Inflammatory macrophage treated with lipopolysaccharide for 1 hour (primary cell): ENCODE measurements around the gene NCBP3.
"Not testable (repeated sequence)": the region's sequence is repeated elsewhere in the genome, so short reads cannot be mapped to it uniquely, and the experiment has no call there.

Source experiments
- DNase-seq, 2 donors: peaks; one replicate each; pipeline ENCODE4 v3.0.0-alpha.2; 2020 to 2022

NCBP3 gene

DNA sequence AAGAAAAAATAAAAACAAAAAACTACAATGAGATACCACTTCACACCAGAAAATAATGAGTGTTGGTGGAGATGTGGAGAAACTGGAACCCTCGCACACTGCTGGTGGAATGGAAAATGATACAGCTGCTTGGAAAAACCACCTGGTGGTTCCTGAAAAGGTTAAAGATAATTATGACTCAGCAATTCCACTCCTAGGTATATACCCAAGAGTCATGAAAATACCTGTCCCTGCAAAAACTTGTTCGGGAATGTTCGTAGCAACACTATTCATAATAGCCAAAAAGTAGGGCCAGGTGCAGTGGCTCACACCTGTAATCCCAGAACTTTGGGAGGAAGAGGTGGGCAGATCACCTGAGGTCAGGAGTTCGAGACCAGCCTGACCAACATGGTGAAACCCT lies 36.9 kb downstream of the NCBP3 start:
- DNase-seq, result no peak

DNA sequence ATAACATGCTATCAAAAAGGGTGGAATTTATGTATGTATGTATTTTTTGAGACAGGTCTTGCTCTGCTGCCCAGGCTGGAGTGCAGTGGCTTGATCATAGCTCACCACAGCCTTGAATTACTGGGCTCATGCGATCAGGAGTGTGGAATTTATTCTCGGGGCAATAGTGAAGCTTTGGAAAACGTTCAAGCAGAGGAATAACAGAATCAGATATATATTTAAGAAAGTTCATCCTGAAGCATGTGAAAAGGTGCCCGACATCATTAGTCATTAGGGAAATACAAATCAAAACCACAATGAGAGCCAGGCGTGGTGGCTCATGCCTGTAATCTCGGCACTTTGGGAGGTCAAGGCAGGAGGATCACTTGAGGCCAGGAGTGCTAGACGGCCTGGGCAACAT lies 37.3 kb downstream of the NCBP3 start:
- DNase-seq, result no peak

DNA sequence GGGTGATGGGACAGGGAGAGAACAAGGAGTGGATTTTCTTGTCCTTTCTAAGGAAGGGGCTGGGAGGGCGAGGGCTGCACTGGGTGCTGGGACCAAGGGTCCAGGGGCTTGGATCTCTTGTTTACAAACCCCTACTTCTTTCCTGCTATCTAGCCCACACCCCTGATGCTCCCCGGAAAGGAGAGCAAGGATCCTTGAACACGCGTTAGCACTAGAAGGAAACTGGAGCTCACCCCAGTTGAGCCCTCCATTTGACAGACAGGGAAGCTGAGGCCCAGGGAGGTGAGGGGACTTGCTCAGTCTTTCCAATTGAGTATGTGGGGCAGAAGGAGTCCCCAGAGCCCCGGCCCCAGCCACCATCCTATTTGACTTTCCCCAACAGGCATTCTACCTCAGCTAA lies 40.5 kb downstream of the NCBP3 start:
- DNase-seq, result no peak

GRCh38 chr17:3804503-3804931 lies 41.5 kb downstream of the NCBP3 start:
- peak in 1 of 2 donors; percentile 37 for DNase-seq

DNA sequence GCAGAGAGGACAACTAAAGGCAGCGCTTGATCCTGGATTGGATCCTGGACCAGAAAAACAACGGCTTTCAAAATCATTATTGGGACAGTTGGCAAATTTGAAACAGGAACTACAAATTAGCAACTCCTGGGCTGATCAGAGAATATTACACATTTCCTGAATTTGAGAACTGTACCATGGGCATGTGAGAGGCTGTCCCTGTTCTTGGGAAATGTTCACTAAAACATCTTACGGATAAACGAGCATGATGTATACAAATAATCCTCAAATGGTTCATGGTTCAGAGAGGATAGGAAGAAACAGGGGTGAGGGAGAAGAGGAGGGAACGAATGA lies 42.8 kb downstream of the NCBP3 start:
- peak; percentile 70 to 79 for DNase-seq

DNA sequence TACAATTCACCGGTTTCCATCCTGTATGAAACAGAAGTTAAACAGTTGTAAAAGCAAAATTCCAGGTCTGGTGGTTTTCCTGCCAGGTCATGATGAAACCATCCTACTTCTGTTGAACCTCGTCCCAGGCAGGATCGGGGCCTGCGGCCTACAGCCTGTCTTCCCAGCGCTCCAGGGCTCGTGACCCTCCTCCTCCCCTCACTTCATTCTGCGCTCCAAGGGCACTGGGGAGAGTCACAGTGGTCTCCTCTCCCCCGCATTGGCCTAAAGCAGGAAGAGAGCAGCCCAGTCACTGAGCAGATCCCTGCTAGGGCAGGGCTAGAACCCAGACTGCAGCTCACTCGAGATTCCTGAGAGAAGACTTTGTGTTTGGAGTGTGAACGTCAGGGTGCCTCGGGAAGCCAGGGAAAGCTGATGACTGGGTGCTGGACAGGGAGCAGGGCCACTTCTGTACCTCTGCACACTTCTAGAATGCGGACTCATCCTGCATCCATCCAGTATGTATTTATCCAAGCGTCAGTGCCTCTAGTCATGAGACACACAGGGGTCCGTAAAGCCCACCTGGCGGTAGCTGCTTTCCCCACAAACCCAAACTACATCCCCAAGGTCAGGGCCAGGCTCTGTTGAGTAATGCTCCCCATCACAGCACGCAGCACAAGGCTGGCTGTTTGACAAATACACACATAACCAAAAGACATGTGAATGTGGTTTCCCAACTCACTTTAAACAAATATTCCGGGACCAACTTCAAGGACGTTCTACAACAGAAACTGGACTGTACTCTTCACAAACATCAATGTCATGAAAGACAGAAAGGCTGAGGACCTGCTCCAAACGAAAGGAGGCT lies 43.4 kb downstream of the NCBP3 start:
- peak; percentile 53 to 63 for DNase-seq

DNA sequence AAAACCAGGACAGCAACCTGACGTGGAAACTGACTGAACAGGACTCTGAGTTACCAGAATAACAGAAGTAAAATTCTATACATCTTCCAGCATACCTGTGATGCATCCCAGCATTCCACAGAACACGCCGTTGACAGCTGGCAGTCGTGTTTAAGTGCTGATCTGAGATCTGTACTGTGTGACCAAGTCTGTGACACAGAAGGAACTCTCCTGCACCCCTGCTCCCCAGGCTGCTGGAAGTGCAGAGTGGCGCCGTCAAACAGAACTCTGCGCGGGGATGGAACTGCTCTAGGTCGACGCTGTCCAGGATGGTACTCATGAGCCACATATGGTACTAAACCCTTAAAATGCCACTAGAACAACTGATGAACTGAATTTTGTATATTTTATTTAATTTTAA lies 44.3 kb downstream of the NCBP3 start:
- no peak for DNase-seq

DNA sequence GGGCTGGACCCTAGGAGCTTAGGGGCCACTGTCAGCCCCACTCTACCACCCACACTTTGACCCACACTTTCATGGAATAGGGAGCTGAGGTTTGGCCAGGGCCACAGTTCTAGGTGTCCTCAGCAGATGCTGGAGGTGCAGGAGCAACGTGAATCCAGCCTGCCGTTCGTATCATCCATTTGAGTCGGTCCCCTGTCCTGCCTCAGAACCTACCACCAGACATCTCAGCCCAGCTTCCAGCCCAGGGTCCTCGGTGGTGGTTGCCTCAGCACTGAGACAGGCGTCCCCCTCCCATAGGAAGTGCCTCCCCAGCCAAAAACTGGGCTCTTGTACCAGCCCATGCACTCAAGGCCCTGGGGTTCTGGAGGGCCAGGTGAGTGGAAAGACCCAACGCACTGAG lies 44.7 kb downstream of the NCBP3 start:
- no peak for DNase-seq

DNA sequence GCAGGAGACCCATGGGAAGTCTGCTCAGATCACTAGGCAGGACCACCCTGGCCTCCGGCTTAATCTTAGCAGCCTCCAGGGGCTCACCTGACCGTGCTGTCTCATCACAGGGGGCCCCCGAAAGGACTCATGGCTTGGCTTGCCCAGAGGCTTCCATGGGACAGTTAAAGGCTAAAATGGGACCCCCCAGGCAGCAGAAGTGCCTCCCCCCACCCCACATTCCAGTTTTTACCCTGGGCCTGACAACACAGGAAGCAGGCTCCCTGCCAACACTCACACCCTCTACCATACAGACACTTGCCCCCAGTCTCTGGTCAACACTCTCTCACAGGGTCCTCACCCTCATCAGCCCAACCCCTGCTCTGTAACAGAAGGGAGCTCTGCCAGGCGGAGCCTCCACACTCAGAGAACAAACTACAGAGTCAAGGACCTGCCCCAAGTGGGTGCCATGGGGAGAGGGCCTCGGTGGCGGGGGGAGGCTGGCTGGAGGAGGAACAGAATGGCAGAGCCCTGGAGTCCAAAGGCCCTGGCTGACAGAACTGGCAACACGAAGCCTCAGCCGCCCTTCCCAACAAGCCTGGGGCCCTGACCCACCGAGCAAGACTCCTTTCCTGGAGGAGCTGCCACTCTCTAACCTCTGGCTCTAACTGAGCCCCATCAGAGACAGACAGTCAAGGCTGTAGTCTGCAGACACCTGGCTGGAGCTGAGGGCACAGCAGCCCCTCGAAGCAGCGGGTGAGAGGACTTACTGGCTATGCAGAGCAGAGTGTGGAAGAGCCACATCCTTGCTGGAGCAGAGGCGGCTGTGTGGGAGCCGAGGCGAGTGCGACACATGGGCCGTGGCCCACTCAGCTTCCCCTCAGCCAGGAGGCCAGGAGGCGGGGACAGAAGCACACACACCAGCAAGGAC lies 45.4 kb downstream of the NCBP3 start, which contains the start of gene ITGAE:
Gene ITGAE (minus strand): TSS at position 827 of the 910 bp plus-strand sequence. CDS start 44 bp downstream, at position 783.
- peak; percentile 16 to 28 for DNase-seq

GRCh38 chr17:3799181-3799945 lies 46.7 kb downstream of the NCBP3 start:
- DNase-seq, result peak in 1 of 2 donors; percentile 22

GRCh38 chr17:3798273-3799180 lies 47.5 kb downstream of the NCBP3 start:
- DNase-seq, result peak; percentile 57 to 65

GRCh38 chr17:3796822-3797170 lies 49.2 kb downstream of the NCBP3 start:
- no peak for DNase-seq

GRCh38 chr17:3796110-3796821 lies 49.8 kb downstream of the NCBP3 start:
- DNase-seq, result no peak

- no peak for DNase-seq
Measured at GRCh38 chr17:3795390-3796102, 50.5 kb downstream of the NCBP3 start.

DNA sequence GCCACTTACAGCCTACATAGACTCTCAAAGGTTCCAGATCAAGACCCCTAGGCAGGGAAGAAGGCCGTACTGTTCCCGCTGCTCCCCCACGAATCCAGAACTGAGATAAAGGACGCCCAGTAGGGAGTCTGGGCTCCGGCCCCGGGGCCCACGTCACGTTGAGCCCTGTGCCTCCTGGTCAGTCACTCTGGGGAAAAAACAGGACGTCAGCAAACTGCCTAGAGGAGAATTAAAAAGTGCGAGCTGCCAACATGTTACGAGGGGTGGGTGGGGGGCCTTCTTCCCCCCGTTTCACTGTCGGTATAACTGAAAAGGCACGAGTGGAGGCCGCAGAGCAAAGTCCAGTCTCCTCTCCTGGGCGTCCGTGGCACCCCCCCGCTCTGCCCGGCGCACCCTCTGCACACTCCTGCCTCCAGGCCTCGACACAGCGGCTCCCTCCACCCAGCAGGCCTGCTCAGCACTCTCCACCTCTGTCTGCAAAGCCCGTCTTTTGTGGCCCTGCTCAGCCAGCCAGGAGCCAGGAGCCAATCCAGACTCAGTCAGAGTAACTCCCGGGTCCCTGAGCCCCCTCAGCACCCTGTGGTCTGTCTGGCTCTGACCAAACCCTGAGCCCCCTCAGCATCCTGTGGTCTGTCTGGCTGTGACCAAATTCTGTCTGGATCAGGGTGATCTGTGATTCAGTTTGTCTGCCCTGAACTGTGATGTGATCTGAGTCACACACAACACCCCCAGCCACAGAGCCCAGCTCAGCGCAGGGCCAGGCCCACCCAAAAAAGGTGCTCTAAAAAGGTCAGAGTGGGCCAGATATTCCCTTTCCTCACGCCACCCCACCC lies 51.3 kb downstream of the NCBP3 start:
- no peak for DNase-seq

DNA sequence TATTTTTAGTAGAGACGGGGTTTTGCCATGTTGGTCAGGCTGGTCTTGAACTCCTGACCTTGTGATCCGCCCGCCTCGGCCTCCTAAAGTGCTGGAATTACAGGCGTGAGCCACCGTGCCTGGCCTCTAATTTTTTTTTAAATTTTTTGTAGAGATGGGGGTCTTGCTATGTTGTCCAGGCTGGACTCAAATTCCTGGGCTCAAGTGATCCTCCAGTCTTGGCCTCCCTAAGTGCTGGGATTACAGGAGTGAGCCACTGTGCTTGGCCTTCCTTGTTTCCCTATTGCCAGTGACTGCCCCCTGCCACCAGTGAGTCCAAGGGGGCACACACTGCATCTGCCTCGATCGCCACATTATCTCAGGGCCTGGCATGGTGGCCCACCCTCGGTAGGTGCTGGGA lies 51.9 kb downstream of the NCBP3 start:
- not testable (repeated sequence) for DNase-seq

DNA sequence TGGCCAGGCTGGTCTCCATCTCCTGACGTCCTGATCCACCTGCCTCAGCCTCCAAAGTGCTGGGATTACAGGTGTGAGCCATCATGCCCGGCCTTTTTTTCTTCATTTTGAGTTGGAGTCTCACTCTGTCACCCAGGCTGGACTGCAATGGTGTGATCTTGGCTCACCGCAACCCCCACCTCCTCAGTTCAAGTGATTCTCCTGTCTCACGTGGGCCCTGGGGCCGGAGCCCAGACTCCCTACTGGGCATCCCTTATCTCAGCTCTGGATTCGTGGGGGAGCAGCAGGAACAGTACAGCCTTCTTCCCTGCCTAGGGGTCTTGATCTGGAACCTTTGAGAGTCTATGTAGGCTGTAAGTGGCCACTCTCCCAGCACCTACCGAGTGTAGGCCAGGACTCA lies 52.8 kb downstream of the NCBP3 start:
- DNase-seq, result not testable (repeated sequence)

DNA sequence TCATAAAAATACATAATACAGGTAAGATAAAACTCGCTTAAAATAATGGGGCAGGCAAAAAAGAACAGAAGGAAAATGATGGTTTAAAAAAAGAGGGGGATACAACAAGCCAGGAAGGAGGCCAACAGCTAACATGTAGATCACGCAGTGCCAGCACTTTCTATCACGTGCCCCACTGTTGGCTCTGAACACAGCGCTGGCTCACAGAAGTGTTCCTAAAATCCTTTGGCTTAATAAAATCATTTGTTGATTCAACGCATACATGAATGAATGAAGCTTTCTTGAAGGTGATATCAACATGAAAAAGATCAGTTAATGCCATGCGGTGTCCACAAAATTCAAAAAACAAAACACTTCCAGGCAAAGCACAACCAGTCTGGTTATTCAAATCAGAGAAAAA lies 53.6 kb downstream of the NCBP3 start:
- no peak for DNase-seq

GRCh38 chr17:3788200-3788599 lies 57.8 kb downstream of the NCBP3 start:
- no peak for DNase-seq

DNA sequence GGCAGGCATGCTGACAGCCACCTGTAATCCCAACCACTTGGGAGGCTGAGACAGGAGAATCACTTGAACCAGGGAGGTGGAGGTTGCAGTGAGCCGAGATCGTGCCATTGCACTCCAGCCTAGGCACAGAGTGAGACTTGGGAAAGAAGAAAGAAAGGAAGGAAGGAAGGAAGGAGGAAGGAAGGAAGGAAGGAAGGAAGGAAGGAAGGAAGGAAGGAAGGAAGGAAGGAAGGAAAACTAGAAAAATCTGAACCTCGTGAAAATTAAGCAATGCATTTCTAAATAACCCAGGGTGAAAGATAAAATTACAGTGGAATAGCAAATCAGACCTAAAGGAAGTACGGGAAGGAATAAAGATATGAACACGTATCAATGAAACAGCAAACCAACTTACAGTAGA lies 60.7 kb downstream of the NCBP3 start:
- DNase-seq, result not testable (repeated sequence)
